ENCODE data around the gene ST3GAL3.

GRCh38 chr1:43850591-43851233 lies 143.4 kb downstream of the ST3GAL3 start:
- no peak for TF ChIP-seq CTCF (IDR thresholded peaks at IDR 0.05)
- TF ChIP-seq POLR2AphosphoS5 (IDR thresholded peaks at IDR 0.05; ENCODE audit: insufficient read depth in 1 of 2, low read depth in 1 of 2), result no peak

Data from vagina (tissue), 2 donors.